GM18511 (cell line): ENCODE results near the gene CCNDBP1.
"Not testable (repeated sequence)": the region's sequence is repeated elsewhere in the genome, so short reads cannot be mapped to it uniquely, and the experiment has no call there.

Source experiments
- ATAC-seq: cut with Tn5 transposase; IDR thresholded peaks from one replicate; pipeline ENCODE4 v1.9.1; 2021; ENCODE audit warnings: mild to moderate bottlenecking, moderate library complexity; ENCODE audit not compliant: unreplicated experiment

Gene CCNDBP1, protein sequence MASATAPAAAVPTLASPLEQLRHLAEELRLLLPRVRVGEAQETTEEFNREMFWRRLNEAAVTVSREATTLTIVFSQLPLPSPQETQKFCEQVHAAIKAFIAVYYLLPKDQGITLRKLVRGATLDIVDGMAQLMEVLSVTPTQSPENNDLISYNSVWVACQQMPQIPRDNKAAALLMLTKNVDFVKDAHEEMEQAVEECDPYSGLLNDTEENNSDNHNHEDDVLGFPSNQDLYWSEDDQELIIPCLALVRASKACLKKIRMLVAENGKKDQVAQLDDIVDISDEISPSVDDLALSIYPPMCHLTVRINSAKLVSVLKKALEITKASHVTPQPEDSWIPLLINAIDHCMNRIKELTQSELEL

DNA sequence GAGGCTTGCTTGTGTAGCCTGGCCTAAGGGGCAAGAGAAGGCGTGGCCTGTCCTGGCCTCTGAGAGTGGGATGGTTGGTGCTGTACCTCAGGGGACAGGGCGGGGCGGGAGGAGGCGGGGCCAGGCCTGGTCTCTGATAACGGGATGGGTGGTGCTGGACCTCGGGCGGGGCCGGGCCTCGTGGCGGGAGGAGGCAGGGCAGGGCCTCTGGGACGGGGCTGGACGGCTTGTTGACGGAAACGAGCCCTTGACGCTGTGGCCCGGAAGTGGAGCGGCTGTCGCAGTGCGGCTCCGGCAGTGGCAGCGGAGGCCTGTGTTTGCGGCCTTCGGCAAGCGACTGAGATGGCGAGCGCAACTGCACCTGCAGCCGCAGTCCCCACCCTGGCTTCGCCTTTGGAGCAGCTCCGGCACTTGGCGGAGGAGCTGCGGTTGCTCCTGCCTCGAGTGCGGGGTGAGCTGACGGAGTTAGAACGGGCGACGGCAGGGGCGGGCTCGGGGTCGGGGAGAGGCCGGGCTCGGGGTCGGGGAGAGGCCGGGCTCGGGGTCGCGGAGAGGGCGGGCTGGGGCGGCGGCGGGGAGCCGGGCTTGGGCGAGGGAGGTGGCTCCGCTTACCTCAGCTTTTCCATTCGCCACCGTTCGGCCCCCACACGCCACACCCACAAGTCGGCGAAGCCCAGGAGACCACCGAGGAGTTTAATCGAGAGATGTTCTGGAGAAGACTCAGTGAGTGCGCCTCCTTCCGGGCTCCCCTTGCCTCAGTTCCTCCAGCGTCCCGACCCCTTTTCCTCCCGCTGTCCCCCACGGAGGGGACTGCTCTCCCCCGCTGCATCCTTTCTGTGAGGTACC is at the start of gene CCNDBP1:
CCNDBP1 (plus strand) TSS at position 247 of the 846 bp plus-strand sequence; CDS start at position 343, 96 bp downstream.
- peak; percentile 93 for ATAC-seq

DNA sequence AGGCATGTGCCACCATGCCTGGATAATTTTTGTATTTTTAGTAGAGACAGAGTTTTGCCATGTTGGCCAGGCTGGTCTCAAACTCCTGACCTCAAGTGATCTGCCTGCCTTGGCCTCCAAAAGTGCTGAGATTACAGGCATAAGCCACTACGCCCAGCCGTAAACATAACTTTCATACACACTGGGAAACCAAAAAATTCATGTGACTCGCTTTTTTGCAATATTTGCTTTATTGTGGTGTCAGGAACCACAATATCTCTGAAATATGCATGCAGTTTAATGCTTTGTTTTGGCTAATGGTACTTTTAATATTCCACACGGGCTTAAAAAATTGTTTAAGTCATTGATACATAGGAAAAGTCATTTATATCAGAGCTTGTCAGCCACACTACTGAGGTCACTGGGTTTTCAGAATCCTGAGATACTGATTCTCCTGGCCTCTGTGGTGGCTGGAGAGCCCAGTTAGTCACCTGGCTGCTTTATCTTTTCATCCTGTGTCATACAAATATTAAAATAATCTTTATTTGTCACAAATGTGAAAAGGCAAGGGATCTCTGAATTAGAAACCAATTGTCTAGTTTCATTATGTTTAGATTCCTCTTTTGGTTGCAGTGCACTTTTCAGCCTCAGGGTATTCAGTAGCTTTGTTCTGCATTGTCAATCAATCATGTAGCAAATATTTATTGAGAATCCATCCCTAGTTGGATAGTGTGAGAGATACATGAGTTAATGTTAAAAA is 41.8 kb upstream of the CCNDBP1 start:
- ATAC-seq = no peak

DNA sequence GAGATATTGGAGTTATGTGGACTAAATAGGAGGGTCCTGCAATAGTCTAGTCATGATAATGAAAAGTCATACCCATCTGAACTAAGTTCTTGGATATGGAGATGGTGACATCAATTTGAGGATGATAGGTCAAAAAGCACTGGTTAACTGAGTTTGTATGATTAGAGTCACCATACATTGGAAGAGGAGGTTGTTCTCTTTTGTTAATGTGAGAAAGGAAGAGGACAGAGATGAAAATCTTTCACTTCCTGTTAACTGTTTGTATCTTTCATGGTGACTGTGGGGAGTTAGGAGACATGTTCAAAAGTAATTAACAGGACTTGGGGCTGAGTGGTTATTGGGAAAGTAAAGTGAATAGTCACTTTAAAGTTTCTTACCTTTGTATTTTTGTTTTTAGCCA is 40.7 kb upstream of the CCNDBP1 start:
- ATAC-seq = no peak

DNA sequence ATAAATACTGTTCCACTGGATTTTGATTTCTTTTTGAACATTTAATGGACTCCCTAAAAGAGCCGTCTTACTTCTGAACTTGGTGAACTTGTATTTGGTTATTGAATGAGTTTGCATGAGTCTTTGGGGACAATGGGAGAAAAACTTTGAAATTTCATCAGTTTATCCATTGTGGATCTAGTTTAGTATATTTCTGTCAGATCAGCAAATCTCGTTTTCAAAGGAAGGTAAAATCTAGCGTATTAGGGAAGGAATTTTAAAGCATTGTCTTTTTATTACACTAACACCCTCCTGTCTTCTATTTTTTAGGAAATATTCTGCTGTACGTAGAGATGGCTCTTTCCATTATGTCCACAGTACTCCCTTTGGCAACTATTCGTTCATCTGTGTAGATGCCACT is 39.0 kb upstream of the CCNDBP1 start:
- ATAC-seq = no peak

DNA sequence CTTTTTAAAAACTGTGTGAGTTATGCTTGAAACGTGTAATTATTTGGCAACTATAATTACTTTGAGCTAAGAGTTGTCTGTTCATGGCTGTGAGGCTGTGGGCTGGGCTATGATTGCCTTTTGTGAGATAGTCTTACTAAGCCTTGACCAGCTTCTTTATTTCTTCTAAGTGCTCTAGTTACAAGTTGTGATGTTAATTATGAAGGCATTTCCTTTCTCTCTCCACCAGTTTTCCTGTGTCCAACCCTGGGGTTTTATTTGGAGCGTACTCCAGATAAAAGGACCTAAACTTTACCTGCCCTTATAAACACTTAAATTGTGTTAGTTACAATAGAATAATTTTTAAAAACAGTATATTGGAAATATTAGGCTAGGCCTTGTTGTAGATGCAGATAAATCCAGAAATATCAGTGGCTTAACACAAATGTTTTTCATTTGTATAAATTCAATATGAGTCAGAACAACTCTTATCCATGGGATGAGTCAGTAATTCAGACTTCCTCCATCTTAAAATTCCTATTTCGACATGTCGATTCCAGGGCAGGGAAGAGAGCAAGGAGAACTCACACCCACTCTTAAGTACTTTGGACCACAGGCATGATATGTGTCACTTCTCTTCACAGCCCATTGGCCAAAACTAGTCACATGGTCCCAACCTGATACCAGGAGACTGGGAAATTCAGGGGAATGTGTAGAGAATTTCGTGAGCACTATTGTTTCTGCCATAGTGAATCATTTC is 34.8 kb upstream of the CCNDBP1 start:
- no peak for ATAC-seq

DNA sequence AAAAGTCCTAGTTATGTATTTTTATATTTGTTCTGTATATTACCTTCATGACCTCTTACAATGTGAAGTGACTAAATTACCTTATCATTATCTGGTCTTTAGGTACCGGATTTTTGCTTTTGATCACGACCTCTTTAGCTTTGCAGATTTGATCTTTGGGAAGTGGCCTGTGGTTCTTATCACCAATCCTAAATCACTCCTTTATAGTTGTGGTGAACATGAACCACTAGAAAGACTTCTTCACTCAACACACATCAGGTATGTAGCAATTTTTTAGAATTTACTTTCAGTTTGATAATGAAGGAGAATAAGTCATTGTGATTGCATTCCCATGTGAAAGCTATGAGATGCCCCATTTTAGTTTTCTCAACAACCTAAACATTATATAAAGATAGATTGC is 33.5 kb upstream of the CCNDBP1 start:
- ATAC-seq = no peak

DNA sequence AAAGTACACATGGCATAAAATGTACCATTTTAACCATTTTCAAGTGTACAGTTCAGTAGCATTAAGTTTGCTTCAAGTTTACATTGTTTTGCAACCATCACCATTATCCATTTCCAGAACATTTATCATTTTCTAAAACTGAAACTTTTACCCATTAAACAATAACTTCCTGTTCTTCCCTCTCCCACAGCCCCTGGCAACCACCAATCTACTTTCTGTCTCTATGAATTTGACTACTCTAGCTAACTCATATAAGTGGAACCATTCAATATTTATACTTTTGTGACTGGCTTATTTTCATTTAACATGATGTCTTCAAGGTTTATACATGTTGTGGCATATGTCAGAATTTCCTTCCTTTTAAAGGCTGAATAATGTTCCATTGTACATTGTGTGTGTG is 31.9 kb upstream of the CCNDBP1 start:
- ATAC-seq = no peak

DNA sequence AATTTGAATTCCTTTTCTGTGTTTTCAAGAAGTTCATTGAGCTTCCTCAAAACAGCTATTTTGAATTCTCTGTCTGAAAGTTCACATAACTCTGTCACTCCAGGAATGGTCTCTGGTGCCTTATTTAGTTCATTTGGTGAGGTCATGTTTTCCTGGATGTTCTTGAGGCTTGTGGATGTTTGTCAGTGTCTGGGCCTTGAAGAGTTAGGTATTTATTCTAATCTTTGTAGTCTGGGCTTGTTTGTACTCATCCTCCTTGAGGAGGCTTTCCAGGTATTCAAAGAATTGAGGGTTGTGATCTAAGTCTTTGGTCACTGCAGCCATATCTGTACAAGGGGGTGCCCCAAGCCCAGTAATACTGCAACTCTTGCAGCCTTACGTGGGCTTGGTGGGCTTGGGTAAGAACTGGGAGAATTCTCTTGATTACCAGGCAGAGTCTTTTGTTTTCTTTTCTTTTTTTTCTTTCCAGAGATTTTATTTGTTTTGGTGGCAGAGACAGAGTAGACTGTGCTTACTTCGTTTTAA is 19.3 kb upstream of the CCNDBP1 start:
- no peak for ATAC-seq

DNA sequence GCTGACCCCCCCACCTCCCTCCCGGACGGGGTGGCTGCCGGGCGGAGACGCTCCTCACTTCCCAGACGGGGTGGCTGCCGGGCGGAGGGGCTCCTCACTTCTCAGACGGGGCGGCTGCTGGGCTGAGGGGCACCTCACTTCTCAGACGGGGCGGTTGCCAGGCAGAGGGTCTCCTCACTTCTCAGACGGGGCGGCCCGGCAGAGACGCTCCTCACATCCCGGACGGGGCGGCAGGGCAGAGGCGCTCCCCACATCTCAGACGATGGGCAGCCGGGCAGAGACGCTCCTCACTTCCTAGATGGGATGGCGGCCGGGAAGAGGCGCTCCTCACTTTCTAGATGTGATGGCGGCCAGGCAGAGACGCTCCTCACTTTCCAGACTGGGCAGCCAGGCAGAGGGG is 17.9 kb upstream of the CCNDBP1 start:
- not testable (repeated sequence) for ATAC-seq

DNA sequence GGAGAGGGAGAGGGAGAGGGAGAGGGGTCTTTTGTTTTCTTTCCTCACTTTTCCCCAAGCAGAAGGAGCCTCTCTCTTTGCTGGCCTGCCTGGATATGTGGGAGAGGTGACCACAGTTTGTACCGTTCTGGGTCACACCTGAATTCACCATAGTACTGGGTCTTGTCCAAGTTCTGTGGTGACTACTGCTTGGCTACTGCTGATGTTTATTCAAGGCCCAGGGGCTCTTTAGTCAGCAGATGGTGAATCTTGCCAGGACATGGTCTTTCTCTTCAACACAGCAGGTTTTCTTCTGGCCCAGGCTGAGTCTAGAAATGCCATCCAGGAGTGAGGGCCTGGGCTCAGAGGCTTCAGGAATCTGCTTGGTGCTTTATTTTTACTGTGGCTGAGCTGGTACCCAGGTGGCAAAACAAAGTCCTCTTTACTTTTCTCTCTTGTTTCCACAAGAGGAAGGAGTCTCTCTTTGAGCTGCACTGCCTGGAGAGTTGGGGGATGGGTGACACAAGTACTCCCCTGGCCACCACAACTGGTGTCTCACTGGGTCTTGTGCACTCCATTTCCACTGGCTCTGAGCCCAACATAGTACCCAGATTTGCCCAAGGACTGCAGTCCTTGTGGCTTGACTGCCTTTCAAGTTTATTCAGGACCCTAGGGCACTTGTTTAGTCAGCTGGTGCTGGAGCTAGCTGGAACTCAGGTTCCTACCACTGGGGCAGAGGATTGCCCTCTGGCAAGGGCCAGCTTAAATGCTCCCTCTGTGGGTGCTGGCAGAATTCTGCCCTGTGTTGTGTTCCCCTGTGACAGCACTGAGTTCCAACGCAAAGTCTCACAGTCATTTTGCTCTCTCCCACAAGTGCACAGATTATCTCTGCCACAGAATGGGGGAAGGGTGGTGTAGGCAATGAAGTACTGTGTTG is 16.8 kb upstream of the CCNDBP1 start:
- ATAC-seq = no peak

DNA sequence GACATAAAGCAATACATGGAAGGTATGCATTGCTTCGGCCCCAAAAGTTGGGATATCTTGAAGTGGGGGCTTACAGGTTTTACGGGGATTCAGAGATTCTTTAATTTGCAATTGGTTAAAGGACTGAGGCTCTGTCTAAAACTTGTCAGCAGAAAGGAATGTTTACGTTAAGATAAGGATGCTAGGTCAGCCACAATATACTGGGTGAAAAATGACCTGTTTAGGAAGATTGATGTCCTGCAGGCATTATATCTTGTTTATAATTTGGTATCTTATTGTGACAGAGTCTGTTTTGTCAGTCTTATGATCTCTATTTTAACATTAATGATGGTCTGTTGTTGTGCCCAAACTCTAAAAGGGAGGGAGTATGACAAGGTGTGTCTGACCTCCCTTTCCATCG is 15.3 kb upstream of the CCNDBP1 start:
- no peak for ATAC-seq

DNA sequence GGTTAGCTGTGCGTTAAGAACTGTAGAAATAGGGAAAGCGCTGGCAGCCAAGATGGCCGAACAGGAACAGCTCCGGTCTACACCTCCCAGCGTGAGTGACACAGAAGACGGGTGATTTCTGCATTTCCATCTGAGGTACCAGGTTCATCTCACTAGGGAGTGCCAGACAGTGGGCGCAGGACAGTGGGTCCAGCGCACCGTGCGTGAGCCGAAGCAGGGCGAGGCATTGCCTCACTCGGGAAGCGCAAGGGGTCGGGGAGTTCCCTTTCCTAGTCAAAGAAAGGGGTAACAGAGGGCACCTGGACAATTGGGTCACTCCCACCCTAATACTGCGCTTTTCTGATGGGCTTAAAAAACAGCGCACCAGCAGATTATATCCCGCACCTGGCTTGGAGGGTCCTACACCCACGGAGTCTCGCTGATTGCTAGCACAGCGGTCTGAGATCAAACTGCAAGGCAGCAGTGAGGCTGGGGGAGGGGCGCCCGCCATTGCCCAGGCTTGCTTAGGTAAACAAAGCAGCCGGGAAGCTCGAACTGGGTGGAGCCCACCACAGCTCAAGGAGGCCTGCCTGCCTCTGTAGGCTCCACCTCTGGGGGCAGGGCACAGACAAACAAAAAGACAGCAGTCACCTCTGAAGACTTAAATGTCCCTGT is 9.4 kb upstream of the CCNDBP1 start:
- ATAC-seq = not testable (repeated sequence)

DNA sequence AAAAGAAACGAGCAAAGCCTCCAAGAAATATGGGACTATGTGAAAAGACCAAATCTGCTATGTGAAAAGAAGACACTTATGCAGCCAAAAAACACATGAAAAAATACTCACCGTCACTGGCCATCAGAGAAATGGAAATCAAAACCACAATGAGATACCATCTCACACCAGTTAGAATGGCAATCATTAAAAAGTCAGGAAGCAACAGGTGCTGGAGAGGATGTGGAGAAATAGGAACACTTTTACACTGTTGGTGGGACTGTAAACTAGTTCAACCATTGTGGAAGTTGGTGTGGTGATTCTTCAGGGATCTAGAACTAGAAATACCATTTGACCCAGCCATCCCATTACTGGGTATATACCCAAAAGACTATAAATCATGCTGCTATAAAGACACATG is 8.1 kb upstream of the CCNDBP1 start:
- ATAC-seq = not testable (repeated sequence)

DNA sequence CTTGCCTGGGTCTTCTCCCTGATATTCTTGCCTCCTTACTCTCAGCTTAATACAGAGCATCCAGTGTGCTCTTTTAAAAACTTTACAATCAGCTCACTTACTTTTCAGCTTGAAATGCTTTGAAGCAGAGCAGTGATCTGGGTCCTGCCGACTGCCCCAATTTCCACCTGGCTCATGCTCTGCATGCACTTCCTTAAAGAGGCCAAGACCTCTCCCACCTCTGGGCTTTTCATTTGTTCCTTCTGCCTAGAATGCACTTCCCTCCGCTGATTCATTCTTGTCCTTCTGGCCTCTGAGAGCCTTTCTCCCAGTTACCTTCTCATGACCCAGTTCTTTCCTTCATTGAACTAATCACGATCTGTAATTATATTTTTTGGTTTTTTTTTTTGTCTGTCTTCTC is 1.9 kb upstream of the CCNDBP1 start:
- no peak for ATAC-seq

DNA sequence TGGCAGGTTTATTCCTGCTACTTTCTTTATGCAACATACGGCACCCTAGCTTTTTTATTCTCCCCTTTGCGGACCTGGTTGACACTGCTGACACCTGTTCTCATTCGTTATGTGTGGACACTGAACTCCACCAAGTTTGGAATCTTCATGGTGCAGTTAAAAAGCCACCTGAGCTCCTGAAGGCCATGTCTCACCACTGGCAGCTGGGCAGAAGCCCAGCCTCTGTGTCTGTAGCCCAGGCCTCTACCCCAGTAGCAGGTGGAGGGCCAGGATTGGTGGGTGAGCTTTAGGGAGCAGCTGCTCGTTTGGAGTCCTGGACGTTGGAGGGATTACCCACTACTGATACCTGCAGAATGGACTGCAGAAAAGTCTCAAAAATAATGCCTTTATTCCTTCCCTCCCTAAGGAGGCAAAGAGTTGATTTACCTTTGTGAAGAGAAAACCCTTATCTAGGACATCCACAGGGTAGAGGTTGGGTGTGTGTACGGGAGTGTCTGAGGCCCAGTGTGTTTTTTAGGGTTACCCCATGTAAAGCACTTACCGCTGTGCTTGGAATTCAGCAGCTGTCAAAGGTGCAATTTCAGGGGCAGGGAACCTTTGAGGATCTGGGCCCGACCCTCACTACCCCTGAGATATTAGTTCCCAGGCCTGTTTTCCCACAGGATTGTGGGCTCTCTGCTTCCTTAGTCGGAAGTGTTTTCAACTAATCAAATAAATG is 637 bp upstream of the CCNDBP1 start:
- no peak for ATAC-seq

DNA sequence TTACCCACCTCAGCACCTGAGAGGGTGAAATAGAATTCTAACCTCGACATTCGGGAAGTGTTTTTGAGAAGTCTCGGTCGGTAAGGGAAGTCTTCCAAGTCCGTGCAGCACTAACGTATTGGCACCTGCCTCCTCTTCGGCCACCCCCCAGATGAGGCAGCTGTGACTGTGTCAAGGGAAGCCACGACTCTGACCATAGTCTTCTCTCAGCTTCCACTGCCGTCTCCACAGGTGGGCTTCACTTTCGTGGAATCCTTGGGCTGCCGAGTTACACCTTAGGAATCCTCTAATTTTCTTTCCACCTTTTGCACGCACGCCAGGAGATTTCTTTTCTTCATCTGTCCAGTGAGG is 775 bp downstream of the CCNDBP1 start:
- peak; percentile 35 for ATAC-seq

DNA sequence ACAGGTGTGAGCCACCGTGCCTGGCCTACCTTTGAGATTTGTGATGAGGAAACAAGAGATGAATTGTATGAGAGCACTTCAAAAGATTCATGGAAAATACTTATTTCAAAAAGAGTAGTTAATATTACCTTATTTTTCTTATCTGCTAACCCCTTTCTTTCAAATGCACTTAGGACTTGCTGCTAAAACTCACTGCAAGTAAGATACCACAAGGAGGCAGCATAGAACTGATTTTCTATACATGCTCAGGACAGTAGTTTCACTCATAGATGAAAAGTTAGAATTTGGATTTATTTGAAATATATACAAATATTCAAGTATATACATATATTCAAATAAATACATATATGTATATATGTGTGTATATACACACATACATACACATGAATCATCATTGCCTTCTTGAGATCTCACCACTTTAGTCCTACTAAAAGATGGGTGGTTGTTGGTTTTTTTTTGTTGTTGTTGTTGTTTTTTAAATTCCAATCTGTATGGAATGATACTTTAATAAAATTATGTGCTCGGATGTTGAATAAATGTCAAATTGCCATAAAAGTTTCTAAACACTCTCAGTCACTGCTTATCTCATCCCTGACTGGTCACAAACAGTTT is 2.4 kb downstream of the CCNDBP1 start:
- no peak for ATAC-seq

DNA sequence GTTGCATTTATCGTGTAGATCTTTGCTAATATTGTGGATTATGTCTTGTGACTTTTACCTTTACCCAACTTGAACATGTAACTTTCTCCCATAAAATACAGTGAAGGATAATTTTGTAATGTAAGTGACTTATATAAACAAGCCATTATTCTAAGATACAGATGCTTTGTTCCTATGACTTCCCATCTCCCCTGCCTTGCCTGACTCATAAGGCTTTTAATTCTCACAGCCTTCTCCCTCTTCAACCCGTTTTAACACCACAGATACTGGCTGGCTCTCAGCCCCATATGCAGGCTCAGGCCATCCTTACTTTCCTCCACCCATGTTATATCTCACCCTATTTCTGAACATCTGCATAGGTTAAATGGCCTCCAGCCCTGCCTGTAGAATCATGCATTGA is 4.1 kb downstream of the CCNDBP1 start:
- no peak for ATAC-seq
